BJ (cell line): ENCODE measurements around the gene KCNT2. TPM values are rescaled to one million over a fixed set of nuclear protein-coding genes. Genes with fewer than 3 reads are reported as not detected.

Experiments
- CTCF ChIA-PET: fragments of 350-600 bp; formaldehyde crosslinking; extraction: SDS; loops from one replicate; lab custom pipeline; 2021; ENCODE audit warnings: antibody characterized with exemption, inconsistent platforms; lab: Yijun Ruan, JAX
- POLR2A ChIA-PET: fragments of 300-600 bp; sonication (Branson Sonifier 250); formaldehyde crosslinking; extraction: SDS; loops from one replicate; lab custom pipeline; 2021; ENCODE audit warnings: antibody characterized with exemption; lab: Charles Lee
- DNase-seq: peaks from one replicate; pipeline ENCODE4 v3.0.0-alpha.2; 2011; ENCODE audit warnings: low read depth
- H3K27me3 ChIP-seq: 2 replicates; pipeline ENCODE4 v1.6.0; 2011; ENCODE audit warnings: low read length; ENCODE audit not compliant: control insufficient read depth, insufficient read depth
- H3K36me3 ChIP-seq: 2 replicates; pipeline ENCODE4 v1.5.1; 2011; ENCODE audit warnings: low read length; ENCODE audit not compliant: control insufficient read depth, insufficient read depth
- H3K4me3 ChIP-seq: 2 replicates; pipeline ENCODE4 v1.5.1; 2011; ENCODE audit warnings: low read depth, mild to moderate bottlenecking, control low read depth, low read length
- CTCF ChIP-seq: IDR thresholded peaks from 2 replicates; pipeline ENCODE4 v1.5.1; 2011; ENCODE audit warnings: low read depth, mild to moderate bottlenecking, control low read depth, inconsistent platforms, low read length, moderate library complexity; ENCODE audit not compliant: insufficient read depth
- polyA plus RNA-seq: library from polyadenylated mRNA; depleted of rRNA; stranded (reverse); fragments of >200 nt; gene quantifications from 2 replicates; pipeline ENCODE4 v1.2.3, GENCODE V29; 2011

KCNT2 gene
- polyA plus RNA-seq, 1 experiment: 0.66 TPM

DNA sequence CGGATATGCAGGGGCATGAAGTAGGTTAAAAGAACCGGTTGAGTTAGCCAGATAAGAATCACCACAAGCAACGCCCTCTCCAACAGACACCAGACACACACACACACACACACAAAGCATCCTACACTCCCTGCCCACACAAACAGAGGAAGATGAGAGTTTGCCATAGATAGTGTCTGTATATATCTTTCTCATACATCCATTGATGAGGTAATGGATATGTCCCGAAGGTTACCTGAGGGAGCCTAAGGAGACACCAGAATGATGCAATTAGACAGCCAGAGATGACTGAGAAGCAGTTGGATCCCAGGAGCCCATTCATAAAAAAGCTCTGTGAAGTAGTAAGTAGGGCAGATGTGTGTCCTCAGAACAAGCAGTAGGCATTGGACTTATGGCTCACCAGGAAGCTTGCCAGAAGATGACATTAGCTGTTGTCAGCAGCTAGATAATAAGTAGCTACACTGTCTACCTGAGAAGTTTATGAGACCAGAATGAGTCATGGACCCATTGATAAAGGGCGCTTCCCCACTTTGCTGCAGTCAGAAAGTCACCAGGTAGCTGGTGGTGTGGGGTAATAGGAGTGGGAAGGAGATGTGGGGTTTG lies 247.0 kb downstream of the KCNT2 start:
- no peaks in the 10 kb centered on the region for H3K27me3 ChIP-seq
- TF ChIP-seq CTCF: no peak
- ChIA-PET POLR2A (no interaction called here), CTCF (interaction anchor here (0.9 kb wide), 1 partner anchor 12 kb away, joined by 3 read pairs; no protein-coding TSS in a partner anchor)
- DNase-seq: no peak
- no peak overlapping the region for H3K4me3 ChIP-seq
- H3K36me3 ChIP-seq: no peaks in the 10 kb centered on the region

GRCh38 chr1:196357913-196358312 lies 250.3 kb downstream of the KCNT2 start:
- ChIA-PET CTCF (interaction anchor here (5.2 kb wide), 1 partner anchor 304 kb away, joined by 49 read pairs; no protein-coding TSS in a partner anchor), POLR2A (no interaction called here)
- Histone ChIP-seq H3K36me3 (no peaks in the 10 kb centered on the region), H3K4me3 (no peak overlapping the region), H3K27me3 (no peaks in the 10 kb centered on the region)
- TF ChIP-seq CTCF: no peak
- no peak for DNase-seq

- DNase-seq: no peak
- ChIA-PET POLR2A (interaction anchor here (0.6 kb wide), 1 partner anchor 717 kb away, joined by 14 read pairs; no protein-coding TSS in a partner anchor), CTCF (interaction anchor here (0.6 to 5.2 kb wide), 8 partner anchors 11 to 314 kb away, joined by 3 to 49 read pairs (median 6); no protein-coding TSS in a partner anchor)
- Histone ChIP-seq H3K27me3 (no peaks in the 10 kb centered on the region), H3K4me3 (no peak overlapping the region), H3K36me3 (no peaks in the 10 kb centered on the region)
- TF ChIP-seq CTCF: peak; percentile 59
These were observed 252.9 kb downstream of the KCNT2 start for GRCh38 chr1:196355206-196355786.

DNA sequence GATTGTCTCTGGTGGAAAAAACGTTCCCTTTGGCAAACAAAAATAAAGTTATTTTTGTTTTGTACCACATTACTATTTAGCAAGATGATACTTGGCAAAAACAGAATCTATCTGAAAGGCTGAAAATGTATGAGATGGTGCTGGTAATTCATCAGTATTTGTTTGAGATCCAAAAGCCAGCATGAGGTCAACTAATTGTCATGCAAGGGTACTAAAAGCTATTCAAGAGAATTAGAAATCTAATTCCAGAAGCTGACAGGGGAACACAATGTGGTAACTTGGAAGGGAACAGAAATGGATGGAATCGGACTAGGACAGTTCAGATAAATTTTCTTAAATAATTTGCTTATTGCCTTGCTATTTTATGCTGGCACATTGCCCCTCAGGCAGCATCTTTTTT lies 263.8 kb downstream of the KCNT2 start:
- no peak for DNase-seq
- ChIA-PET POLR2A (no interaction called here), CTCF (interaction anchor here (1.5 kb wide), 1 partner anchor 11 kb away, joined by 6 read pairs; no protein-coding TSS in a partner anchor)
- Histone ChIP-seq H3K4me3 (no peak overlapping the region), H3K27me3 (no peaks in the 10 kb centered on the region), H3K36me3 (no peaks in the 10 kb centered on the region)
- TF ChIP-seq CTCF: no peak

DNA sequence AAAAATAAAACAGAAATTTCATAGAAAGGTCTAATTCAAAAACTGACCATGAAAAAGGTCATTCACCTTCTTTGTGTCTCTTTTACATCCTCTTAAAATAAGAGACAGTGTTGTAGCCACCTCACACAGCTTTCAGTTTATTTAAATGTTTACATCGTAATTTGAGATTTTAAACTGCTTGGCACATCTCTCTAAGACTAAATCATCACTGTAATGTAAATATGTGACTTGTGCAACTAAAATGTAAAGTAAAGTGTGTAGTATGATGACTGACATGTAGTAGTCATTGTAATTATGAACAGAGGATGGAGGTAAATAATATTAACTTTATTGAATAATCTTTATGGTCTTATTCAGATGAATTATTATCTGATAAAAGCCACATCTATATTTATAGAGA lies 283.9 kb downstream of the KCNT2 start:
- Histone ChIP-seq H3K4me3 (no peak overlapping the region), H3K27me3 (no peaks in the 10 kb centered on the region), H3K36me3 (no peaks in the 10 kb centered on the region)
- ChIA-PET POLR2A (no interaction called here), CTCF (interaction anchor here (0.9 kb wide), 2 partner anchors 12 to 338 kb away, joined by 3 read pairs; no protein-coding TSS in a partner anchor)
- no peak for TF ChIP-seq CTCF
- DNase-seq: no peak
